ENCODE measurements around the gene CYRIA.

The CYRIA gene

DNA sequence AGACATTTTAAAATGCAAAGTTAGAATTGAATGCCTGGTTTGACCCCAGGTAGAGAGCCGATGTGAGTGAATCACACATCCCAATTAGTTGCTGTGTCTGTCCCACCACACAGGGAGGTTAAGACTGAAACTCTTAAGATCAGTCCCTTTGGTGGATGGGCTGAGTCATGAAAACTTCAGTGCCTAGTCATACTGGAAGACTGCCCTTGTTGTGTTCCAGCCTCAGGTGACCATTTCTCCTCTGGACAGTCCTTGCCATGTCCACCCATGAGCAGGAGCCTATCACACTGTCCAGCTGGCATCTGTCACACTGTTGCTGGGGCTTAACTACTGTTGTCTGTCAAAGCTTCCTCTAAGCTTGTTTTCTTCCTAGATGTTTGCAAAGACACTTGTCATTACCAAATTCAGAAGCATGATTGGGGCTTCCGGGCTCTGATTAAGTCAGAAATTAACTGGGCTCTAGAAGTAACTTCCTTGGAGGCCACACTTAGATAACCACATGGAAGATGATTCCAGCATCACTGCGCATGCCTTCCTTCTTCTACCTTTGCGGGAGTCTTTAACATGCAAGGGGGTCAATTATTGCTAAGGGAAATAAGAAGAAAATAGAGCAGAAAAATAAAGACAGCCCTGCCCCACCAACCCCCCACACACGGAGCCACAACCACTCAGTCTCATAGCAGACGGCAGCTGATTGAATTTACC is 21.3 kb downstream of the CYRIA start:
- H3F3A ChIP-seq (ENCODE audit: low read depth) = no peaks in the 10 kb centered on the region
- H3K79me2 ChIP-seq (ENCODE audit: insufficient read depth, low read length) = no peaks in the 10 kb centered on the region
- TF ChIP-seq, protein P1, sequence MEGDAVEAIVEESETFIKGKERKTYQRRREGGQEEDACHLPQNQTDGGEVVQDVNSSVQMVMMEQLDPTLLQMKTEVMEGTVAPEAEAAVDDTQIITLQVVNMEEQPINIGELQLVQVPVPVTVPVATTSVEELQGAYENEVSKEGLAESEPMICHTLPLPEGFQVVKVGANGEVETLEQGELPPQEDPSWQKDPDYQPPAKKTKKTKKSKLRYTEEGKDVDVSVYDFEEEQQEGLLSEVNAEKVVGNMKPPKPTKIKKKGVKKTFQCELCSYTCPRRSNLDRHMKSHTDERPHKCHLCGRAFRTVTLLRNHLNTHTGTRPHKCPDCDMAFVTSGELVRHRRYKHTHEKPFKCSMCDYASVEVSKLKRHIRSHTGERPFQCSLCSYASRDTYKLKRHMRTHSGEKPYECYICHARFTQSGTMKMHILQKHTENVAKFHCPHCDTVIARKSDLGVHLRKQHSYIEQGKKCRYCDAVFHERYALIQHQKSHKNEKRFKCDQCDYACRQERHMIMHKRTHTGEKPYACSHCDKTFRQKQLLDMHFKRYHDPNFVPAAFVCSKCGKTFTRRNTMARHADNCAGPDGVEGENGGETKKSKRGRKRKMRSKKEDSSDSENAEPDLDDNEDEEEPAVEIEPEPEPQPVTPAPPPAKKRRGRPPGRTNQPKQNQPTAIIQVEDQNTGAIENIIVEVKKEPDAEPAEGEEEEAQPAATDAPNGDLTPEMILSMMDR (conservative IDR thresholded peaks at IDR 0.05; ENCODE audit: low read length) = no peak
- no peak for TF ChIP-seq EZH2phosphoT487 (IDR thresholded peaks at IDR 0.05; ENCODE audit: borderline replicate concordance)
- H2AFZ ChIP-seq (ENCODE audit: low read length) = no peak overlapping the region
- H3K9ac ChIP-seq (ENCODE audit: low read depth, low read length, poor library complexity, severe bottlenecking) = no peak overlapping the region
- no peaks in the 10 kb centered on the region for H3K9me2 ChIP-seq (replicated peaks; ENCODE audit: low read depth, low read length)
- no peak overlapping the region for H3K4me2 ChIP-seq (ENCODE audit: low read depth, low read length, poor library complexity, severe bottlenecking)
- peaks cover 15% of the 10 kb centered on the region for H3K4me1 ChIP-seq (ENCODE audit: insufficient read depth, low read length, poor library complexity, severe bottlenecking)
- H3K4me3 ChIP-seq (ENCODE audit: low read length, poor library complexity, severe bottlenecking) = no peak overlapping the region
- H3K27me3 ChIP-seq (ENCODE audit: insufficient read depth, low read length, poor library complexity, severe bottlenecking) = no peaks in the 10 kb centered on the region
- H4K20me1 ChIP-seq (ENCODE audit: insufficient read depth, low read length, poor library complexity, severe bottlenecking) = no peaks in the 10 kb centered on the region
- no peaks in the 10 kb centered on the region for H3K9me3 ChIP-seq (ENCODE audit: insufficient read depth, low read depth, low read length)
- H3K36me3 ChIP-seq (ENCODE audit: insufficient read depth, low read length) = no peaks in the 10 kb centered on the region

DNA sequence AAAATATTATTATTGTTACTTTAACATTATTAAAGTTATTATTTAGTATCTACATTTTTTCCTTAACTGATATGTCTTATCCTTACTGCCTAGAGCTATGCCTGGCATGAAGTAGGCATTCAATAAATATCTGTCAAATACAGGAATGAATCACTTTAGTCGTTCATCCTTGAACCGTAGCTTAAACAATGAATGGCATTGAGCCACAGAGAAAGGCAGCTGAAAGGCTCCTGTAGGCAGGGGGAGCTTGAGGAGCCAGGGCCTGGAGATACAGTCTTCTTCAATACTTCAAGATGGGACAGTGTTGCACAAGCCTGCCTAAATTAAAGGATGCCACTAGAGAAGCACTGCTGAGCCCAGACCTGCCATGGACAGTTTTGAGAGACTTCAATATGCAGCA is 22.5 kb downstream of the CYRIA start:
- Histone ChIP-seq H3K4me2 (ENCODE audit: low read depth, low read length, poor library complexity, severe bottlenecking) (no peak overlapping the region), H3K4me3 (ENCODE audit: low read length, poor library complexity, severe bottlenecking) (no peak overlapping the region), H2AFZ (ENCODE audit: low read length) (no peak overlapping the region), H4K20me1 (ENCODE audit: insufficient read depth, low read length, poor library complexity, severe bottlenecking) (no peaks in the 10 kb centered on the region), H3K4me1 (ENCODE audit: insufficient read depth, low read length, poor library complexity, severe bottlenecking) (peaks cover 26% of the 10 kb centered on the region), H3K36me3 (ENCODE audit: insufficient read depth, low read length) (no peaks in the 10 kb centered on the region), H3K79me2 (ENCODE audit: insufficient read depth, low read length) (no peaks in the 10 kb centered on the region), H3K9ac (ENCODE audit: low read depth, low read length, poor library complexity, severe bottlenecking) (no peak overlapping the region), H3F3A (ENCODE audit: low read depth) (0 out of 2 replicates have a peak, but pooled peaks cover 4% of the 10 kb centered on the region), H3K9me3 (ENCODE audit: insufficient read depth, low read depth, low read length) (no peaks in the 10 kb centered on the region), H3K27me3 (ENCODE audit: insufficient read depth, low read length, poor library complexity, severe bottlenecking) (no peaks in the 10 kb centered on the region), H3K9me2 (replicated peaks; ENCODE audit: low read depth, low read length) (no peaks in the 10 kb centered on the region)
- no peak for TF ChIP-seq EZH2phosphoT487 (IDR thresholded peaks at IDR 0.05; ENCODE audit: borderline replicate concordance)
- TF ChIP-seq, protein P1 (conservative IDR thresholded peaks at IDR 0.05; ENCODE audit: low read length) = no peak

- H3K9ac ChIP-seq (ENCODE audit: low read depth, low read length, poor library complexity, severe bottlenecking) = no peak overlapping the region
- H3K27me3 ChIP-seq (ENCODE audit: insufficient read depth, low read length, poor library complexity, severe bottlenecking) = no peaks in the 10 kb centered on the region
- TF ChIP-seq, protein P1 (conservative IDR thresholded peaks at IDR 0.05; ENCODE audit: low read length) = no peak
- TF ChIP-seq EZH2phosphoT487 (IDR thresholded peaks at IDR 0.05; ENCODE audit: borderline replicate concordance) = no peak
- H4K20me1 ChIP-seq (ENCODE audit: insufficient read depth, low read length, poor library complexity, severe bottlenecking) = no peaks in the 10 kb centered on the region
- H3K36me3 ChIP-seq (ENCODE audit: insufficient read depth, low read length) = no peaks in the 10 kb centered on the region
- H3K4me3 ChIP-seq (ENCODE audit: low read length, poor library complexity, severe bottlenecking) = no peak overlapping the region
- H3K4me1 ChIP-seq (ENCODE audit: insufficient read depth, low read length, poor library complexity, severe bottlenecking) = peaks cover 33% of the 10 kb centered on the region
- H3K9me2 ChIP-seq (replicated peaks; ENCODE audit: low read depth, low read length) = no peaks in the 10 kb centered on the region
- H2AFZ ChIP-seq (ENCODE audit: low read length) = no peak overlapping the region
- H3K9me3 ChIP-seq (ENCODE audit: insufficient read depth, low read depth, low read length) = no peaks in the 10 kb centered on the region
- no peaks in the 10 kb centered on the region for H3K79me2 ChIP-seq (ENCODE audit: insufficient read depth, low read length)
- 0 out of 2 replicates have a peak, but pooled peaks cover 4% of the 10 kb centered on the region for H3F3A ChIP-seq (ENCODE audit: low read depth)
- H3K4me2 ChIP-seq (ENCODE audit: low read depth, low read length, poor library complexity, severe bottlenecking) = no peak overlapping the region
Observed at GRCh38 chr2:16642088-16642487, 23.5 kb downstream of the CYRIA start.

Measured in Loucy (cell line).